ENCODE results near the gene GPRC5D.

- no peak for TF ChIP-seq GATA3 (IDR thresholded peaks at IDR 0.05; ENCODE audit: low read depth, low read length)
- TF ChIP-seq GATA2 (IDR thresholded peaks at IDR 0.05; ENCODE audit: low read depth, low read length): no peak
These were observed 33.1 kb downstream of the GPRC5D start for GRCh38 chr12:12918781-12919389.

Data from SH-SY5Y (cell line).